NCI-H1105 (cell line): ENCODE results near the gene CERS6.
A peak's percentile ranks its signal among the peaks of the same experiment; 100 is the strongest.

Experiments
- DNase-seq: peaks from one replicate; lab custom pipeline; 2025; lab: John Stamatoyannopoulos, UW

The CERS6 gene

GRCh38 chr2:168567836-168568235 is 111.8 kb downstream of the CERS6 start:
- DNase-seq = no peak

- DNase-seq = no peak
These were observed 112.6 kb downstream of the CERS6 start for GRCh38 chr2:168568476-168569267.

- DNase-seq = no peak
These were observed 115.0 kb downstream of the CERS6 start for GRCh38 chr2:168571061-168571460.

GRCh38 chr2:168573128-168573903 is 117.2 kb downstream of the CERS6 start:
- no peak for DNase-seq

- DNase-seq = no peak
These were observed 119.0 kb downstream of the CERS6 start for GRCh38 chr2:168574856-168575630.

- no peak for DNase-seq
These were observed 121.8 kb downstream of the CERS6 start for GRCh38 chr2:168577885-168578284.

- no peak for DNase-seq
These were observed 127.1 kb downstream of the CERS6 start for GRCh38 chr2:168583064-168583709.

GRCh38 chr2:168583710-168584521 is 127.8 kb downstream of the CERS6 start:
- peak; percentile 55 for DNase-seq

- DNase-seq = no peak
These were observed 128.8 kb downstream of the CERS6 start for GRCh38 chr2:168584911-168585310.

- DNase-seq = no peak
These were observed 129.6 kb downstream of the CERS6 start for GRCh38 chr2:168585700-168586099.

GRCh38 chr2:168587307-168587706 is 131.2 kb downstream of the CERS6 start:
- no peak for DNase-seq

- DNase-seq = no peak
These were observed 133.5 kb downstream of the CERS6 start for GRCh38 chr2:168589236-168590211.

- no peak for DNase-seq
These were observed 136.2 kb downstream of the CERS6 start for GRCh38 chr2:168592181-168592831.

GRCh38 chr2:168593713-168594112 is 137.6 kb downstream of the CERS6 start:
- no peak for DNase-seq

GRCh38 chr2:168594778-168595177 is 138.7 kb downstream of the CERS6 start:
- DNase-seq = no peak

- no peak for DNase-seq
These were observed 141.0 kb downstream of the CERS6 start for GRCh38 chr2:168596881-168597655.

- DNase-seq = no peak
These were observed 143.7 kb downstream of the CERS6 start for GRCh38 chr2:168599738-168600137.

GRCh38 chr2:168600949-168601348 is 144.9 kb downstream of the CERS6 start:
- DNase-seq = no peak

- DNase-seq = no peak
These were observed 145.7 kb downstream of the CERS6 start for GRCh38 chr2:168601741-168602140.
